HFFc6 (cell line): Measurements from ENCODE around the gene NRL. TPM values are rescaled to one million over a fixed set of nuclear protein-coding genes. Genes with fewer than 3 reads are reported as not detected.
A peak's percentile ranks its signal among the peaks of the same experiment; 100 is the strongest.

Source experiments
- DNase-seq: peaks from one replicate; pipeline ENCODE4 v3.0.0-alpha.2; 2018
- H3K27ac Mint-ChIP-seq: 2 replicates; pipeline ENCODE4 v1.8.0; 2020; ENCODE audit warnings: mild to moderate bottlenecking, mixed read lengths
- H3K27me3 Mint-ChIP-seq: 2 replicates; pipeline ENCODE4 v1.8.0; 2021; ENCODE audit warnings: mild to moderate bottlenecking, moderate library complexity, mixed read lengths; ENCODE audit not compliant: insufficient read depth
- H3K36me3 Mint-ChIP-seq: 2 replicates; pipeline ENCODE4 v1.8.0; 2021; ENCODE audit warnings: low read depth, mixed read lengths
- H3K4me1 Mint-ChIP-seq: 2 replicates; pipeline ENCODE4 v1.8.0; 2020; ENCODE audit warnings: low read depth, mixed read lengths
- H3K4me3 Mint-ChIP-seq: 2 replicates; pipeline ENCODE4 v1.8.0; 2020; ENCODE audit warnings: mild to moderate bottlenecking, moderate library complexity, mixed read lengths
- H3K9me3 Mint-ChIP-seq: 2 replicates; pipeline ENCODE4 v1.8.0; 2020; ENCODE audit warnings: mild to moderate bottlenecking, mixed read lengths
- total RNA-seq, 6 experiments: library from RNA; stranded (reverse); fragmentation: NEBNext Ultra II Directional; extraction: Animal tissue kit (Norgen Biotek cat#: 25700); gene quantifications; 2 replicates in 1 of 6; 3 replicates in 5 of 6; pipeline ENCODE4 v1.2.3, GENCODE V29; 2021
- TF ChIP-seq, protein P1 (sequence below): fragments of 200-600 bp; sonication (generic); IDR thresholded peaks from 2 replicates; pipeline ENCODE4 v1.5.0; 2021; ENCODE audit warnings: antibody characterized with exemption, mild to moderate bottlenecking

NRL gene
- total RNA-seq, 6 experiments from 2014 or later = 0.26 to 0.85 (median 0.49) TPM

DNA sequence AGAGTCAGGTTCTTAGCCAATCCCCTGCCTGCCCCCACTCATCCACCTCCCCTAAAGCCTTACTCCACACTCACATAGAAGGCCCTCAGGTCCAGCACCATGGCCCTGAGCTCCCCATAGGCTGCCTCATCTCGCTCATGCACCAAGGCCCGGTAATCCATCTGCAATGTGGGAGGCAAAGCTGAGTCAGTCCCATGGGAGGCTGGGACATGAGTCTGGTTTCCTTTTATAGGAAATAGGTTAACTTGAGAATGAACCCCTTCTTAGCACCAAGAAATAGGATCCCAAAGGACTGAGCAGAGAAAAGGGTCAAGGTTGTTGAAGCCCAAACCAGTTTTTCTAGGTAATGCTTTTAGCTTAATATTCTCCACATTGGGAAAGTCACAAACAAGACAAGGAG, 28.8 kb upstream of the NRL start:
- H3K9me3 Mint-ChIP-seq = no peaks in the 10 kb centered on the region
- peaks cover 27% of the 10 kb centered on the region for H3K36me3 Mint-ChIP-seq
- H3K4me1 Mint-ChIP-seq = peaks cover 65% of the 10 kb centered on the region
- DNase-seq = peak; percentile 21
- H3K4me3 Mint-ChIP-seq = no peak overlapping the region
- peaks cover 13% of the 10 kb centered on the region for H3K27me3 Mint-ChIP-seq
- H3K27ac Mint-ChIP-seq = peak overlapping the region; percentile 61
- TF ChIP-seq, protein P1, sequence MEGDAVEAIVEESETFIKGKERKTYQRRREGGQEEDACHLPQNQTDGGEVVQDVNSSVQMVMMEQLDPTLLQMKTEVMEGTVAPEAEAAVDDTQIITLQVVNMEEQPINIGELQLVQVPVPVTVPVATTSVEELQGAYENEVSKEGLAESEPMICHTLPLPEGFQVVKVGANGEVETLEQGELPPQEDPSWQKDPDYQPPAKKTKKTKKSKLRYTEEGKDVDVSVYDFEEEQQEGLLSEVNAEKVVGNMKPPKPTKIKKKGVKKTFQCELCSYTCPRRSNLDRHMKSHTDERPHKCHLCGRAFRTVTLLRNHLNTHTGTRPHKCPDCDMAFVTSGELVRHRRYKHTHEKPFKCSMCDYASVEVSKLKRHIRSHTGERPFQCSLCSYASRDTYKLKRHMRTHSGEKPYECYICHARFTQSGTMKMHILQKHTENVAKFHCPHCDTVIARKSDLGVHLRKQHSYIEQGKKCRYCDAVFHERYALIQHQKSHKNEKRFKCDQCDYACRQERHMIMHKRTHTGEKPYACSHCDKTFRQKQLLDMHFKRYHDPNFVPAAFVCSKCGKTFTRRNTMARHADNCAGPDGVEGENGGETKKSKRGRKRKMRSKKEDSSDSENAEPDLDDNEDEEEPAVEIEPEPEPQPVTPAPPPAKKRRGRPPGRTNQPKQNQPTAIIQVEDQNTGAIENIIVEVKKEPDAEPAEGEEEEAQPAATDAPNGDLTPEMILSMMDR = no peak

DNA sequence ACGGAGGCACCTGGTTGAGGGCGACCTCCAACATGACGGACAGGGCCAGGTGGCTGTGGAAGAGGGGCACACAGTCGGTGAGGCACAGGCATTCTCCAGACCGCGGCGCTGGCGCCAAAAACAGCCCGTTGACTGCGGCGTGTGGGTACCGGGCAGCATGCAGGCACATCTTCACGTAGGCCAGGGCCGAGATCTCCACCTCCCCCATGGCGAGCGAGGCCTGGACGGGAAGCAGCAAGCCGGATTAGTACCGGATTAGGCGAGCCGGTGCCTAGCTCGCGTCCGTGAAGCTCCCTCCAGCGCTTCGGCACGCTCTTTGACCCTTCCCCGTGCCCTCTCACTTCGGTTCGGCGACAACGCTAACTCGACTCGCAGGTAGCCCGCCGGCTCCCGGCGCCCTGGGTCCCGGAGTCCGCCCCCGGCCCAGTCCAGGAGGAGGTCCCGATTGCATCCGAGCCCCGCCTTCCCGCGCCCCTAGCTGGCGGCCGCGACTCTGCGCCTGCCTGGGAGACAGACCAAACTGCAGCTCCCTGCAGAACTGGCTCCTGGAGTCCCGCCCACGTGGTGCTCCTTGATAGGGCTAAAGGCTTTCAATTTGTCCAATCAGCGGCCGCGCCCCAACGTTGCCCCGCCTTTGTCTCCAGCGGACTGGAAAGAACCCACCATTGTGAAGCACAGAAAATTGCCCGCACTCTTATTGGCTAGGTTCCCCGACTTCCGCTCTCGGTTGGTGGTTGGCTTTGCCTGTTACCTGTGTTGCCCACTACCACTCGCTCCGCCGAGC, 26.5 kb upstream of the NRL start, which contains the start of gene EMC9:
Gene EMC9, minus strand, starts transcription at position 495 of the 784 bp plus-strand sequence. Its CDS starts 287 bp downstream, at position 208.
- H3K27me3 Mint-ChIP-seq = peaks cover 10% of the 10 kb centered on the region

DNA sequence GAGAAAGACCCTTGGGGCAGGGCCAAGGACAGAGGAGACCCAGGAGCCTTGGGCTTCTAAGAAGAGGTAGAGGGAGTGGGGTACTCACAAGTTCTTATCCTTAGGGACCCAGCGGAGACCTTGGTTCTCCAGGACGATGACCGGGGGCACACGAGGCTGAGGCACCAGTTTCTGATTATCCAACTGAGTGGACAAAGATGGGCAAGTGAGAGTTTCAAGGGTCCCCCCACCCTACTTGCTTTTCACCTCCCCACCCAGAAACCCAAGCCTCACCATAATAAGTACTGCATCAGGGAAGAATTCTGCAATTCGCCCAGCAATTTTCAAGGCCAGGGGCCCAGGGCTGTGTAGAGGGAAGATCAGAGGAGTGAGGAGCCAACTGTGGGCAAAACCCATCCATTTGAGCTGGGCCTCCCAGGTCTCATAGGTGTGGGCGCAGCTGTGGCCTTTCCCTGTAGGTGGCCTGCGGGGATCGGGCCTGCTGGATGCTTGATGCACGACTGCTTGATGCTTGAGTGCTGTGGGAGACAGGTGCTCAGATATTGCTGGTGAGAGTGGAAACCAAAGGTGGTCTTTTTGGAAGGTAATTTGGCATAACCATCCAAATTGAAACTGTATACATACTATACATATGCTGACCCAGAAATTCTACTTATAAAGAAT, 24.7 kb upstream of the NRL start:
- TF ChIP-seq, protein P1 = no peak; the same call in 1 of the 2 replicates
- no peak overlapping the region; the same call in 1 of the 2 replicates for H3K27ac Mint-ChIP-seq
- H3K27me3 Mint-ChIP-seq = peaks cover 6% of the 10 kb centered on the region
- H3K36me3 Mint-ChIP-seq = peaks cover 40% of the 10 kb centered on the region
- no peak for DNase-seq
- peaks cover 64% of the 10 kb centered on the region for H3K4me1 Mint-ChIP-seq
- peak overlapping the region; percentile 95 for H3K4me3 Mint-ChIP-seq
- no peaks in the 10 kb centered on the region for H3K9me3 Mint-ChIP-seq

More for the DNA sequence above, 26.5 kb upstream of the NRL start, which contains the start of gene EMC9:
- Mint-ChIP-seq H3K27ac (peak within 1 kb of the TSS; percentile 87), H3K4me3 (peak within 1 kb of the TSS; percentile 95), H3K9me3 (no peaks in the 10 kb centered on the region), H3K4me1 (peaks cover 75% of the 10 kb centered on the region), H3K36me3 (peaks cover 42% of the 10 kb centered on the region)
- DNase-seq = peak; percentile 99
- TF ChIP-seq, protein P1 = peak; percentile 67

DNA sequence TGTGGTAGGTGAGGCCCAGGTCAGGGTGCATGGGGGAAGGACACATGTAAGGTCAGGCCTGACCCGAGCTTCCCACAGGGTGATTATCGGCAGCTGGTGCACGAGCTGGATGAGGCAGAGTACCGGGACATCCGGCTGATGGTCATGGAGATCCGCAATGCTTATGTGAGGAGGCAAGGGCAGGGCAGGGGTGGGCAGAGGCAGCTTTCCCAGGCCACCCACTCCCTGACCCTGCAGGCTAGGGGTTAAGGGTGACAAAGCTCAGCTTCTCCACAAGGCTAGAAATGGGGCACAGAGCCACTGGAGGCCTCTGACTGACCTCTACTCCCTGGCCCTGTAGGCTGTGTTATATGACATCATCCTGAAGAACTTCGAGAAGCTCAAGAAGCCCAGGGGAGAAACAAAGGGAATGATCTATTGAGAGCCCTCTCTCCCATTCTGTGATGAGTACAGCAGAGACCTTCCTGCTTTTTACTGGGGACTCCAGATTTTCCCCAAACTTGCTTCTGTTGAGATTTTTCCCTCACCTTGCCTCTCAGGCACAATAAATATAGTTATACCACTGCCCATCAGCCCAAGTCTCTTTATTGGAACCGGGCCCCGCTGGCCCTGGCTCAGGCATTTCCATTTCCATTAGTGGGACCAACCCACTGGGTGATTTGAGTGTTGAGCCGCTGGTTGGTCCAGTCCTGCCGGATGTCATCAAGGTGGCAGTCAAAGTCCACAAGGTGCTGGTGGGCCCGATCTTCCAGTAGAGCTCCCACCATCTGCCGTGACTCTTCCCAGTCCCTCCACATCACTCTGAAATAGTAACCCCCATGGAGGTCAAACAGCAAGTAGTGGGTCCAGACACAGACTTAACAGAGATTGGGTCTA, 23.9 kb upstream of the NRL start:
- Mint-ChIP-seq H3K4me1 (peaks cover 56% of the 10 kb centered on the region), H3K27me3 (peaks cover 6% of the 10 kb centered on the region), H3K9me3 (no peaks in the 10 kb centered on the region), H3K36me3 (peaks cover 36% of the 10 kb centered on the region), H3K27ac (peak overlapping the region; percentile 36; the same call in 1 of the 2 replicates), H3K4me3 (peak overlapping the region; percentile 95)
- no peak for DNase-seq
- TF ChIP-seq, protein P1 = no peak
